ENCODE results near the gene TTC5.
"Not testable (repeated sequence)": the region's sequence is repeated elsewhere in the genome, so short reads cannot be mapped to it uniquely, and the experiment has no call there.

Gene TTC5

GRCh38 chr14:20305265-20306078 lies at the start of gene TTC5:
Gene TTC5, minus strand, starts transcription at chr14:20305951. Its CDS starts 14 bp downstream, at chr14:20305937.
- DNase-seq, result peak; percentile 94

GRCh38 chr14:20350860-20351259 lies 45.1 kb upstream of the TTC5 start:
- DNase-seq, result no peak

GRCh38 chr14:20350282-20350681 lies 44.5 kb upstream of the TTC5 start:
- no peak for DNase-seq

- no peak for DNase-seq
Observed at GRCh38 chr14:20347747-20348146, 42.0 kb upstream of the TTC5 start.

- no peak for DNase-seq
Observed at GRCh38 chr14:20346713-20347112, 41.0 kb upstream of the TTC5 start.

- DNase-seq, result no peak
Observed at GRCh38 chr14:20345366-20345765, 39.6 kb upstream of the TTC5 start.

- DNase-seq, result peak; percentile 66
Observed at GRCh38 chr14:20343862-20344220, 38.1 kb upstream of the TTC5 start.

GRCh38 chr14:20343092-20343861 lies 37.5 kb upstream of the TTC5 start, which contains the start of gene PARP2:
Gene PARP2, plus strand, starts transcription at chr14:20343635. Its CDS starts 7 bp downstream, at chr14:20343642.
- peak; percentile 99 for DNase-seq

GRCh38 chr14:20341646-20342045 lies 35.9 kb upstream of the TTC5 start:
- DNase-seq, result no peak

GRCh38 chr14:20341032-20341431 lies 35.3 kb upstream of the TTC5 start:
- not testable (repeated sequence) for DNase-seq

- no peak for DNase-seq
Observed at GRCh38 chr14:20334017-20334416, 28.3 kb upstream of the TTC5 start.

GRCh38 chr14:20333494-20333841 lies 27.7 kb upstream of the TTC5 start:
- DNase-seq, result no peak

GRCh38 chr14:20332788-20333493 lies 27.2 kb upstream of the TTC5 start, which contains the start of gene CCNB1IP1:
Gene CCNB1IP1, minus strand, starts transcription at chr14:20333279. Its CDS starts 16,756 bp downstream, at chr14:20316523.
- DNase-seq, result peak; percentile 70

GRCh38 chr14:20332431-20332787 lies 26.7 kb upstream of the TTC5 start:
- DNase-seq, result no peak

- no peak for DNase-seq
Observed at GRCh38 chr14:20331053-20331613, 25.4 kb upstream of the TTC5 start.

- no peak for DNase-seq
Observed at GRCh38 chr14:20329355-20329754, 23.6 kb upstream of the TTC5 start.

GRCh38 chr14:20328705-20329104 lies 23.0 kb upstream of the TTC5 start:
- no peak for DNase-seq

- peak; percentile 49 for DNase-seq
Observed at GRCh38 chr14:20327005-20327869, 21.5 kb upstream of the TTC5 start.

- no peak for DNase-seq
Observed at GRCh38 chr14:20317720-20318119, 12.0 kb upstream of the TTC5 start.

- DNase-seq, result no peak
Observed at GRCh38 chr14:20314026-20314425, 8.3 kb upstream of the TTC5 start.

GRCh38 chr14:20306079-20306423 lies 300 bp upstream of the TTC5 start:
- DNase-seq, result no peak

GRCh38 chr14:20302042-20302755 lies 3.6 kb downstream of the TTC5 start:
- no peak for DNase-seq
